Tibial nerve (tissue), 4 donors: ENCODE data around the gene LARP4. TPM values are rescaled to one million over a fixed set of nuclear protein-coding genes. Genes with fewer than 3 reads are reported as not detected.
"Not testable (repeated sequence)": the region's sequence is repeated elsewhere in the genome, so short reads cannot be mapped to it uniquely, and the experiment has no call there.

ENCODE experiments used
- DNase-seq, 2 donors: peaks; one replicate each; pipeline ENCODE4 v3.0.0-alpha.2; 2019; ENCODE audit warnings: low spot score in 2 of 2
- H3K27ac ChIP-seq, 4 donors: fragments of 200-600 bp; sonication (generic) in 3 of 4; one replicate each; pipeline ENCODE4 v1.5.1; 2017 to 2019; ENCODE audit warnings: mild to moderate bottlenecking in 1 of 4
- H3K27me3 ChIP-seq, 2 donors: fragments of 200-600 bp; sonication (generic) in 1 of 2; one replicate each; pipeline versions ENCODE4 v1.5.1 to v1.6.0; 2017 to 2019
- H3K36me3 ChIP-seq, 3 donors: fragments of 200-600 bp; sonication (generic); one replicate each; pipeline ENCODE4 v1.5.1; 2018 to 2019
- H3K4me1 ChIP-seq, 4 donors: fragments of 200-600 bp; sonication (generic) in 3 of 4; one replicate each; pipeline ENCODE4 v1.5.1; 2017 to 2019
- H3K4me3 ChIP-seq, 4 donors: fragments of 200-600 bp; sonication (generic) in 3 of 4; one replicate each; pipeline ENCODE4 v1.5.1; 2017 to 2019; ENCODE audit warnings: mild to moderate bottlenecking in 1 of 4, moderate library complexity in 1 of 4
- H3K9me3 ChIP-seq, 4 donors: fragments of 200-600 bp; sonication (generic) in 3 of 4; one replicate each; pipeline ENCODE4 v1.5.1; 2017 to 2019
- EP300 ChIP-seq, 2 donors: sonication (generic); formaldehyde crosslinking; IDR thresholded peaks; one replicate each; pipeline ENCODE4 v1.6.1; 2017; ENCODE audit warnings: antibody characterized with exemption in 2 of 2, mild to moderate bottlenecking in 1 of 2
- POLR2A ChIP-seq, 2 donors: fragments of 450-650 bp; IDR thresholded peaks; one replicate each; pipeline ENCODE4 v1.6.1; 2017; ENCODE audit warnings: antibody characterized with exemption in 2 of 2, mild to moderate bottlenecking in 2 of 2, moderate library complexity in 2 of 2
- WGBS, 2 donors: methylation state at CpG; one replicate each; pipeline ENCODE4 v1.1.5; 2018; 5-methylcytosine and 5-hydroxymethylcytosine counted together
- total RNA-seq, 4 donors: library from RNA; depleted of rRNA; stranded (reverse); fragments of >200 nt; gene quantifications; one replicate each; pipeline ENCODE4 v1.1.0, GENCODE V29; 2016
- TF ChIP-seq, protein P1 (sequence below), 5 experiments: fragments of 200-600 bp in 3 of 5; fragments of 450-650 bp in 2 of 5; sonication (generic) in 3 of 5; IDR thresholded peaks; one replicate each; pipeline ENCODE4 v1.5.1; 2016 to 2019; ENCODE audit warnings: antibody characterized with exemption in 5 of 5, mild to moderate bottlenecking in 3 of 5, moderate library complexity in 2 of 5

The LARP4 gene
- total RNA-seq, 4 donors from 2014 or later, result 35.7 to 72.6 (median 43.4) TPM

DNA sequence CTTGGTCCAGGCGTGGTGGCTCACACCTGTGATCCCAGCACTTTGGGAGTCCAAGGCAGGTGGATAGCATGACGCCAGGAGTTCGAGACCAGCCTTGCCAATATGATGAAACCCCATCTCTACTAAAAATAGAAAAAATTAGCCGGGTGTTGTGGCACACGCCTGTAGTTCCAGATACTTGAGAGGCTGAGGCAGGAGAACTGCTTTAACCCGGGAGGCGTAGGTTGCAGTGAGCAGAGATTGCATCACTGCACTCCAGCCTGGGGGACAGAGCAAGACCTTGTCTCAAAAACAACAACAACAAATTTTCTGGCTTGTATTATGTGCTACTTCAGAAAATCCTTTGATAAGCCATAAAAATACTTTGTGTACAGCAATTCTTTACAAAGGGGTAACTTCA is 41.1 kb downstream of the LARP4 start:
- DNase-seq, result no peak
- TF ChIP-seq, protein P1, sequence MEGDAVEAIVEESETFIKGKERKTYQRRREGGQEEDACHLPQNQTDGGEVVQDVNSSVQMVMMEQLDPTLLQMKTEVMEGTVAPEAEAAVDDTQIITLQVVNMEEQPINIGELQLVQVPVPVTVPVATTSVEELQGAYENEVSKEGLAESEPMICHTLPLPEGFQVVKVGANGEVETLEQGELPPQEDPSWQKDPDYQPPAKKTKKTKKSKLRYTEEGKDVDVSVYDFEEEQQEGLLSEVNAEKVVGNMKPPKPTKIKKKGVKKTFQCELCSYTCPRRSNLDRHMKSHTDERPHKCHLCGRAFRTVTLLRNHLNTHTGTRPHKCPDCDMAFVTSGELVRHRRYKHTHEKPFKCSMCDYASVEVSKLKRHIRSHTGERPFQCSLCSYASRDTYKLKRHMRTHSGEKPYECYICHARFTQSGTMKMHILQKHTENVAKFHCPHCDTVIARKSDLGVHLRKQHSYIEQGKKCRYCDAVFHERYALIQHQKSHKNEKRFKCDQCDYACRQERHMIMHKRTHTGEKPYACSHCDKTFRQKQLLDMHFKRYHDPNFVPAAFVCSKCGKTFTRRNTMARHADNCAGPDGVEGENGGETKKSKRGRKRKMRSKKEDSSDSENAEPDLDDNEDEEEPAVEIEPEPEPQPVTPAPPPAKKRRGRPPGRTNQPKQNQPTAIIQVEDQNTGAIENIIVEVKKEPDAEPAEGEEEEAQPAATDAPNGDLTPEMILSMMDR (IDR thresholded peaks at IDR 0.05), result no peak
- no peak for TF ChIP-seq POLR2A (IDR thresholded peaks at IDR 0.05)
- TF ChIP-seq EP300 (IDR thresholded peaks at IDR 0.05), result no peak
- H3K36me3 ChIP-seq, result peaks cover 0 to 95% (median 0%) of the 10 kb centered on the region in 3 donors
- H3K4me3 ChIP-seq, result no peak overlapping the region
- no peaks in the 10 kb centered on the region for H3K4me1 ChIP-seq
- no peak overlapping the region for H3K27ac ChIP-seq
- H3K27me3 ChIP-seq, result no peaks in the 10 kb centered on the region
- 84 to 91% methylated on average over 7 of the region's 7 CpGs for WGBS, 2 donors
- no peaks in the 10 kb centered on the region for H3K9me3 ChIP-seq

DNA sequence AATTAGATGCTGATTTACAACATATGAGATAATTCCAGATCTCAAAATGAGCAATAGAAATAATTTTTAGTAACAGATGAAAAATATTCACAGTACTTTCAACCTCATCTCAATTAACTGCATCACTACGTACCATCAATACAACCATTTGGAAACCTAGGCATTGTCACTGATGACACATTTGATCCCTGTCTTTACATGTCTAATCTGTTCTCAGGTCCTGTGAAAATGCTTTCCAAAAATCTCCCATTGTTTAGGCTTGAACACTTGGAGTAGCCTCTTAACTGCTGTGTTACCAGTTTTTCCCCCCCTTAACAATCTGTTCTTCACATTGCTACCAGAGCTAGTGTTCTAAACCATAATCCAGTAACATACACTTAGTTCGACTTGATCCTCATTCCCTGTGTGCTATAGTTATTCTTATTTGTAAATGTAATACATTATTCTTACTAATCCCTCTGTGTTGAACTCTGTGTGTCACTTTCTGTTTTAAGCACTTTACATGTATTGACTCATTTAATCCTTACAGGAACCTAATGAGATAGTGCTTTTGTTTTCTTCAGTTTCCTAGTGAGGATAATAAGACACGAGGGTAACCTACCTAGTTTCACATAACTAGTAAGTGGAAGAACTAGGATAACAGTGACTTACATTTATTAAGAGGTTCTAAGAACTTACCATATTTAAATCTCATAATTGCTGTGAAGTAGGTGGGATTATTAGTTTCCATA is 41.7 kb downstream of the LARP4 start:
- H3K27ac ChIP-seq, result no peak overlapping the region
- H3K36me3 ChIP-seq, result peaks cover 0 to 95% (median 0%) of the 10 kb centered on the region in 3 donors
- no peaks in the 10 kb centered on the region for H3K4me1 ChIP-seq
- no peaks in the 10 kb centered on the region for H3K9me3 ChIP-seq
- 85 to 88% methylated on average over 3 of the region's 3 CpGs for WGBS, 2 donors
- DNase-seq, result no peak
- TF ChIP-seq EP300 (IDR thresholded peaks at IDR 0.05), result no peak
- TF ChIP-seq, protein P1 (IDR thresholded peaks at IDR 0.05), result no peak
- TF ChIP-seq POLR2A (IDR thresholded peaks at IDR 0.05), result no peak
- H3K27me3 ChIP-seq, result no peaks in the 10 kb centered on the region
- H3K4me3 ChIP-seq, result no peak overlapping the region

DNA sequence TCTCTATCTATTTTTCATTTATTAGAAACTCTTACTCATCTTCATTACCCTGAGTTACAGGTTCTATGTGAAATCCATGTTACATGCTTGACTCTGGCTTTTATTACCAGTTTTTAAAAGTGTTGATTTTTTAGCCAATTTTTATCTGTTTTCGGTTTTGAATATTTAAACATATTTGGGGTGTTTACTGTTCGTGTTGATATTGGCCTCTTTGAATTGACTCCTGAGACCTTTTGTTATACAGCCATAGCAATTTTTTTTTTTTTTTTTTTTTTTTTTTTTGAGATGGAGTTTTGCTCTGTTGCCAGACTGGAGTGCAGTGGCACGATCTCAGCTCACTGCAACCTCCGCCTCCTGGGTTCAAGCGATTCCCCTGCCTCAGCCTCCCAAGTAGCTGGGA is 49.0 kb downstream of the LARP4 start:
- H3K36me3 ChIP-seq, result peaks cover 0 to 53% (median 0%) of the 10 kb centered on the region in 3 donors
- H3K27me3 ChIP-seq, H3K27ac ChIP-seq, H3K4me3 ChIP-seq, DNase-seq, H3K9me3 ChIP-seq, H3K4me1 ChIP-seq: not testable (repeated sequence)
- 71 to 83% methylated on average over 5 of the region's 5 CpGs for WGBS, 2 donors

DNA sequence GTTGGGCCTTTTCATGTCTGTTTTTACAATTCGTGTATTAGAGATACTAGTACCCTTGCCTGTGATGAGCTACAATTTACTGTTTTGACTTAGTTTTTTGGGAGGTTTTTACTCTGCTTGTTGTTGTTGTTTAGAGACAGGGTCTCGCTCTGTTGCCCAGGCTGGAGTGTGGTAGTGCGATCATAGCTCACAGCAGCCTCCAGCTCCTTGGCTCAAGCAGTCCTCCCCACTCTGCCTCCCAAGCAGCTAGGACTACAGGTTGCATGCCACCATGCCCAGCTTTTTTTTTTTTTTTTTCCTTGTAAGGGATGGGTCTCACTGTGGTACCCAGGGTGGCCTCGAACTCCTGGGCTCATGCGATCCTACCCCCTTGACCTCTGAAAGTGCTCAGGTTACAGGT is 52.1 kb downstream of the LARP4 start:
- WGBS, 2 donors, result 92 to 94% methylated on average over 5 of the region's 5 CpGs
- H3K27me3 ChIP-seq, result no peaks in the 10 kb centered on the region

DNA sequence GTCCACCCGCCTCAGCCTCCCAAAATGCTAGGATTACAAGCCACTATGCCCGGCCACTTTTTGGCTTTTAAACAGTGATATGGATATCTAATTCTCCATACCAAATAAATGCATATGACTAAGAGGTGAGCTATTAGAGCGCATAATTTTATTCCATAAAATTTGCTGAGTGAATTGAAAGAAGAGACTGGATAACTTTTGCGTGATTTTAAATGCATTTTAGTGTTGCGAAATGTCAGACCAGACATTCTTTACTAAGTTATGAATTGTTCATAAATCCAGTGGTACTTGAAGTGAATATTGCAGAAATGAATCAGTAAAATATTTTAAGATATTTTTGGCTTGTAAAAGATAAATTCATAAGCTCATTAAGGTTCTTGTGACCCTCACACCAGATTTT is 53.2 kb downstream of the LARP4 start:
- Histone ChIP-seq H3K9me3 (no peaks in the 10 kb centered on the region), H3K4me1 (peaks cover 0 to 13% (median 0%) of the 10 kb centered on the region in 4 donors), H3K27me3 (no peaks in the 10 kb centered on the region), H3K4me3 (no peak overlapping the region), H3K27ac (no peak overlapping the region), H3K36me3 (peaks cover 0 to 35% (median 0%) of the 10 kb centered on the region in 3 donors)
- no peak for DNase-seq
- TF ChIP-seq POLR2A (IDR thresholded peaks at IDR 0.05) (no peak), EP300 (IDR thresholded peaks at IDR 0.05) (no peak)
- TF ChIP-seq, protein P1 (IDR thresholded peaks at IDR 0.05), result no peak
- 92 to 96% methylated on average over 5 of the region's 5 CpGs for WGBS, 2 donors

More for the DNA sequence above, 52.1 kb downstream of the LARP4 start:
- TF ChIP-seq, protein P1 (IDR thresholded peaks at IDR 0.05), result no peak
- TF ChIP-seq EP300 (IDR thresholded peaks at IDR 0.05) (no peak), POLR2A (IDR thresholded peaks at IDR 0.05) (no peak)
- DNase-seq, result no peak
- peaks cover 0 to 35% (median 0%) of the 10 kb centered on the region in 3 donors for H3K36me3 ChIP-seq
- no peak overlapping the region for H3K27ac ChIP-seq
- H3K4me1 ChIP-seq, result peaks cover 0 to 13% (median 0%) of the 10 kb centered on the region in 4 donors
- no peak overlapping the region for H3K4me3 ChIP-seq
- no peaks in the 10 kb centered on the region for H3K9me3 ChIP-seq
